ENCODE measurements around the gene FIBP.

The FIBP gene

DNA sequence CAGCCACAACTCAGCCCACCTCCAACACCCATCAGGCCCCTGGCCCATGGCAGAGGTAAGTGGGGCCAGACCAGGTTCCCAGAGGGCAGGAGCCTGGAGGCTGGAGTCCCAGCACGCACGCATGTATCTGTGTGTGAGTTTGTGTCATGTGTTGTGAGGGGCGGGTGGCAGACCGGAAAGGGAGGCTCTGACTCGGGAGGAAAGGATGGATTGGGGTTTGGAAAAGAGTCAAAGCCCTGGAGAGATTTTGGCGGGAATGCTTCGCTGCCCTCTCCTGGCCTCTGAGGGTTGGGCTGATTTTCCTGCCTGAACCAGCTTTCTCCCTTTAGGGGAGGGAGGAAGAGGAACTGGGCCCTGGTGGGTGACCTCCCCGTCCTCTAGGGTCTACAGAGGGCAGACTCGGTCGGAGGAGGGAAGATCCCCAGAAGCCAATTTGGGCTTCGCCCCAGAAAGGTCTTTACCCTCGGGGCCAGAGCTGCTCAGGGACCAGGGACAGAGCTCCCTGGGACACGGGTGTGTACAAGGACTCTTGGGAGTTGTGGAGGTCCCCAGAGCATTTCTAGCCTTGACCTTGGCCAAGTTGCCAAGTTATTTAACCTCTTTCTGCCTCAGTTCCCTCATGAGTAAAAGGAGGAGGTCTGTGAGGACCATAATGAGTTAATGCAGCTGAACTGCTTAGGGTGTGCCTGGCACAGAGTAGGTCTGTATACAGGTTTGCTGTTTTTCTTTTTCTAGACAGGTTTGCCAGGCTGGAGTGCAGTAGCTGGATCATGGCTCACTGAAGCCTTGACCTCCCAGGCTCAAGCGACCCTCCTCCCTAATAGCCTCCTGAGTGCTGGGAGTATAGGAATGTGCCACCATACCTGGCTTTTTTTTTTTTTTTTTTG lies 23.7 kb upstream of the FIBP start:
- no peak overlapping the region for H3K27ac ChIP-seq (ENCODE audit: low read depth, low read length)
- H3K4me3 ChIP-seq (ENCODE audit: low read depth in 1 of 2, low read length in 2 of 2): peak overlapping the region in 1 of 2 donors; percentile 5
- no peaks in the 10 kb centered on the region for H3K9me3 ChIP-seq (ENCODE audit: low read length)
- H3K9ac ChIP-seq (ENCODE audit: low read length): no peak overlapping the region
- no peaks in the 10 kb centered on the region for H3K27me3 ChIP-seq (ENCODE audit: control insufficient read depth in 1 of 2, insufficient read depth in 2 of 2, low read length in 2 of 2)
- no peaks in the 10 kb centered on the region for H3K36me3 ChIP-seq (ENCODE audit: insufficient read depth, low read length)
- H3K4me1 ChIP-seq (ENCODE audit: insufficient read depth, low read length): peaks cover 33% of the 10 kb centered on the region

- H3K9ac ChIP-seq (ENCODE audit: low read length): no peak overlapping the region
- H3K27me3 ChIP-seq (ENCODE audit: control insufficient read depth in 1 of 2, insufficient read depth in 2 of 2, low read length in 2 of 2): no peaks in the 10 kb centered on the region
- no peaks in the 10 kb centered on the region for H3K36me3 ChIP-seq (ENCODE audit: insufficient read depth, low read length)
- no peak overlapping the region for H3K4me3 ChIP-seq (ENCODE audit: low read depth in 1 of 2, low read length in 2 of 2)
- no peak overlapping the region for H3K27ac ChIP-seq (ENCODE audit: low read depth, low read length)
- H3K4me1 ChIP-seq (ENCODE audit: insufficient read depth, low read length): peaks cover 12% of the 10 kb centered on the region
- no peaks in the 10 kb centered on the region for H3K9me3 ChIP-seq (ENCODE audit: low read length)
Observed at GRCh38 chr11:65907878-65908277, 19.6 kb upstream of the FIBP start.

DNA sequence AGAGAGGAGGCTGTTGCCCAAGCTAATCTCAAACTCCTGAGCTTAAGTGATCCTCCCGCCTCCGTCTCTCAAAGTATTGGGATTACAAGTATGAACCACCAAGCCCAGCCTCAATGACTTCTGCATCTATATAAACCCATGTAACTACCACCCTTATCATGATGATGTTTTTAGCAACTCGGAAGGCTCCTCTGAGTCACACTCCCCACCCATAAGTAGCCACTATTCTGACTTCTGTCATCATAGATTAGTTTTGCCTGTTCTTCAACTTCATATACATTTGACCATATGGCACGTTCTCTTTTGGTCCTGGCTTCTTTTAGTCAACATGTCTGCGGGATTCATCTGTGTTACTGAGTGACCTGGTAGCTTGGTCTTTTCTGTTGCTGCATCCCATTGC lies 18.3 kb upstream of the FIBP start:
- H3K27me3 ChIP-seq (ENCODE audit: control insufficient read depth in 1 of 2, insufficient read depth in 2 of 2, low read length in 2 of 2): no peaks in the 10 kb centered on the region
- H3K36me3 ChIP-seq (ENCODE audit: insufficient read depth, low read length): no peaks in the 10 kb centered on the region
- H3K9ac ChIP-seq (ENCODE audit: low read length): no peak overlapping the region
- H3K9me3 ChIP-seq (ENCODE audit: low read length): no peaks in the 10 kb centered on the region
- H3K4me1 ChIP-seq (ENCODE audit: insufficient read depth, low read length): peaks cover 5% of the 10 kb centered on the region
- no peak overlapping the region for H3K27ac ChIP-seq (ENCODE audit: low read depth, low read length)
- H3K4me3 ChIP-seq (ENCODE audit: low read depth in 1 of 2, low read length in 2 of 2): no peak overlapping the region

DNA sequence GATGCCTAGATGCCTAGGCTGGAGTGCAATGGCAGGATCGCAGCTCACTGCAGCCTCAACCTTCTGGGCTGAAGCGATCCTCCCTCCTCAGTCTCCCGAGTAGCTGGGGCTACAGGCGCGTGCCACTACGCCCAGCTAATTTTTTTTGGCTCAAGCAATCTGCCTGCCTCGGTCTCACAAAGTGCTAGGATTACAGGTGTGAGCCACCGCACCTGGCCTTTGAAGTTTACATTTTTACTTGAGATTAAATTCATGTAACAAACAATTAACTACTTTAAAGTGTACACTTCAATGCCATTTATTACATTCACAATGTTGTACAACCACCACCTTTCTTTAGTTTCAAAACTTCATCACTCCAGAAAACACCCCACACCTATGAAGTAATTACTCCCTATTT lies 15.4 kb upstream of the FIBP start:
- Histone ChIP-seq H3K27ac (ENCODE audit: low read depth, low read length) (no peak overlapping the region), H3K36me3 (ENCODE audit: insufficient read depth, low read length) (no peaks in the 10 kb centered on the region), H3K4me1 (ENCODE audit: insufficient read depth, low read length) (peaks cover 4% of the 10 kb centered on the region), H3K9ac (ENCODE audit: low read length) (no peak overlapping the region), H3K27me3 (ENCODE audit: control insufficient read depth in 1 of 2, insufficient read depth in 2 of 2, low read length in 2 of 2) (peaks cover 3 to 8% of the 10 kb centered on the region in 2 donors), H3K4me3 (ENCODE audit: low read depth in 1 of 2, low read length in 2 of 2) (no peak overlapping the region), H3K9me3 (ENCODE audit: low read length) (no peaks in the 10 kb centered on the region)

DNA sequence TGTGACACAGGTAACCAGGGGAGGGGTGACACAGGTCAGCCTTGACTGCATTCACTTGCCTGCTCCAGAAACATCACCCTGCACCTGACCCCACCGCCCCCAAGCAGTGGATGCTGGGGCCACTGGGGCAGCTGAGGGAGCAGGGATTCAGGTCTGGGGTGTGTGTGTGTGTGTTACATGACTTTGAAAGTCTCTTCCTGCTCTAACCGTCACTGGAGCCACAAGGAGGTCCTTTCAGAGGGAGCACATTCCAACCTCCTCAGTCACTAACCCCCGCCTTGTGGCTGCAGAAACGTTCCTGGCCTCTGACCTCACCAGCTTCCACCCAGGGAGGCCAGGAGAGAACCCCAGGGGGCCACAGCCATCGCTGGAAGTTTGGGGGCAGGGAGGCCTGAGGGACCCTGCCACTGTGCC lies 14.8 kb upstream of the FIBP start:
- Histone ChIP-seq H3K4me3 (ENCODE audit: low read depth in 1 of 2, low read length in 2 of 2) (no peak overlapping the region), H3K27ac (ENCODE audit: low read depth, low read length) (no peak overlapping the region), H3K9ac (ENCODE audit: low read length) (no peak overlapping the region), H3K9me3 (ENCODE audit: low read length) (no peaks in the 10 kb centered on the region), H3K27me3 (ENCODE audit: control insufficient read depth in 1 of 2, insufficient read depth in 2 of 2, low read length in 2 of 2) (peaks cover 7 to 8% of the 10 kb centered on the region in 2 donors), H3K4me1 (ENCODE audit: insufficient read depth, low read length) (peaks cover 4% of the 10 kb centered on the region), H3K36me3 (ENCODE audit: insufficient read depth, low read length) (no peaks in the 10 kb centered on the region)

GRCh38 chr11:65900899-65901180 lies 12.6 kb upstream of the FIBP start:
- Histone ChIP-seq H3K27ac (ENCODE audit: low read depth, low read length) (no peak overlapping the region), H3K27me3 (ENCODE audit: control insufficient read depth in 1 of 2, insufficient read depth in 2 of 2, low read length in 2 of 2) (peaks cover 7 to 8% of the 10 kb centered on the region in 2 donors), H3K4me3 (ENCODE audit: low read depth in 1 of 2, low read length in 2 of 2) (peak overlapping the region; percentile 42 to 49), H3K9me3 (ENCODE audit: low read length) (no peaks in the 10 kb centered on the region), H3K36me3 (ENCODE audit: insufficient read depth, low read length) (no peaks in the 10 kb centered on the region), H3K4me1 (ENCODE audit: insufficient read depth, low read length) (peaks cover 4% of the 10 kb centered on the region), H3K9ac (ENCODE audit: low read length) (no peak overlapping the region)

- Histone ChIP-seq H3K9me3 (ENCODE audit: low read length) (no peaks in the 10 kb centered on the region), H3K27ac (ENCODE audit: low read depth, low read length) (peak within 1 kb of the TSS; percentile 52), H3K36me3 (ENCODE audit: insufficient read depth, low read length) (no peaks in the 10 kb centered on the region), H3K27me3 (ENCODE audit: control insufficient read depth in 1 of 2, insufficient read depth in 2 of 2, low read length in 2 of 2) (peaks cover 7 to 8% of the 10 kb centered on the region in 2 donors), H3K4me3 (ENCODE audit: low read depth in 1 of 2, low read length in 2 of 2) (peak within 1 kb of the TSS; percentile 42 to 49), H3K9ac (ENCODE audit: low read length) (no peak within 1 kb of the TSS), H3K4me1 (ENCODE audit: insufficient read depth, low read length) (peaks cover 4% of the 10 kb centered on the region)
Observed at GRCh38 chr11:65900125-65900898, 12.0 kb upstream of the FIBP start, which contains the start of gene FOSL1. TSS of gene FOSL1 (minus strand) at chr11:65900388. CDS start at chr11:65900339, 49 bp downstream.

- H3K9ac ChIP-seq (ENCODE audit: low read length): no peak overlapping the region
- peaks cover 4% of the 10 kb centered on the region for H3K4me1 ChIP-seq (ENCODE audit: insufficient read depth, low read length)
- peaks cover 7 to 8% of the 10 kb centered on the region in 2 donors for H3K27me3 ChIP-seq (ENCODE audit: control insufficient read depth in 1 of 2, insufficient read depth in 2 of 2, low read length in 2 of 2)
- H3K9me3 ChIP-seq (ENCODE audit: low read length): no peaks in the 10 kb centered on the region
- H3K36me3 ChIP-seq (ENCODE audit: insufficient read depth, low read length): no peaks in the 10 kb centered on the region
- H3K27ac ChIP-seq (ENCODE audit: low read depth, low read length): peak overlapping the region; percentile 52
- H3K4me3 ChIP-seq (ENCODE audit: low read depth in 1 of 2, low read length in 2 of 2): peak overlapping the region; percentile 42 to 49
Observed at GRCh38 chr11:65899356-65900124, 11.3 kb upstream of the FIBP start.

GRCh38 chr11:65898656-65899355 lies 10.5 kb upstream of the FIBP start:
- Histone ChIP-seq H3K27me3 (ENCODE audit: control insufficient read depth in 1 of 2, insufficient read depth in 2 of 2, low read length in 2 of 2) (peaks cover 7 to 8% of the 10 kb centered on the region in 2 donors), H3K4me1 (ENCODE audit: insufficient read depth, low read length) (peaks cover 5% of the 10 kb centered on the region), H3K9me3 (ENCODE audit: low read length) (no peaks in the 10 kb centered on the region)

GRCh38 chr11:65897020-65897471 lies 8.8 kb upstream of the FIBP start:
- H3K4me1 ChIP-seq (ENCODE audit: insufficient read depth, low read length): peaks cover 21% of the 10 kb centered on the region
- no peak overlapping the region for H3K27ac ChIP-seq (ENCODE audit: low read depth, low read length)
- H3K4me3 ChIP-seq (ENCODE audit: low read depth in 1 of 2, low read length in 2 of 2): no peak overlapping the region
- H3K36me3 ChIP-seq (ENCODE audit: insufficient read depth, low read length): no peaks in the 10 kb centered on the region
- no peak overlapping the region for H3K9ac ChIP-seq (ENCODE audit: low read length)
- no peaks in the 10 kb centered on the region for H3K9me3 ChIP-seq (ENCODE audit: low read length)
- H3K27me3 ChIP-seq (ENCODE audit: control insufficient read depth in 1 of 2, insufficient read depth in 2 of 2, low read length in 2 of 2): peaks cover 7 to 8% of the 10 kb centered on the region in 2 donors

More at GRCh38 chr11:65898656-65899355, 10.5 kb upstream of the FIBP start:
- no peak overlapping the region for H3K27ac ChIP-seq (ENCODE audit: low read depth, low read length)
- peak overlapping the region in 1 of 2 donors; percentile 42 for H3K4me3 ChIP-seq (ENCODE audit: low read depth in 1 of 2, low read length in 2 of 2)
- H3K9ac ChIP-seq (ENCODE audit: low read length): no peak overlapping the region
- no peaks in the 10 kb centered on the region for H3K36me3 ChIP-seq (ENCODE audit: insufficient read depth, low read length)
